KMS-11 (cell line): Measurements from ENCODE around the gene CTRB1.

ENCODE experiments used
- H2AFZ ChIP-seq: fragments of 200-600 bp; sonication (generic); 2 replicates; pipeline ENCODE4 v1.6.1; 2016; ENCODE audit warnings: antibody characterized with exemption, mixed run types, low read depth
- H3K27ac ChIP-seq: fragments of 200-600 bp; sonication (generic); 2 replicates; pipeline ENCODE4 v1.6.1; 2016; ENCODE audit warnings: mild to moderate bottlenecking, mixed run types
- H3K27me3 ChIP-seq: fragments of 200-600 bp; sonication (generic); 2 replicates; pipeline ENCODE4 v1.6.1; 2017; ENCODE audit warnings: mild to moderate bottlenecking, low read depth, mixed run types, moderate library complexity; ENCODE audit not compliant: insufficient read depth
- H3K36me3 ChIP-seq: fragments of 200-600 bp; sonication (generic); 2 replicates; pipeline ENCODE4 v1.6.1; 2017; ENCODE audit warnings: mild to moderate bottlenecking, mixed run types; ENCODE audit not compliant: insufficient read depth
- H3K4me1 ChIP-seq: fragments of 200-600 bp; sonication (generic); 2 replicates; pipeline ENCODE4 v1.6.1; 2016; ENCODE audit warnings: mild to moderate bottlenecking, low read depth, mixed run types; ENCODE audit not compliant: poor library complexity, severe bottlenecking
- H3K4me2 ChIP-seq: fragments of 200-600 bp; sonication (generic); 2 replicates; pipeline ENCODE4 v1.7.0; 2016; ENCODE audit warnings: mild to moderate bottlenecking, mixed run types
- H3K4me3 ChIP-seq: fragments of 200-600 bp; sonication (generic); IDR thresholded peaks from 2 replicates; pipeline ENCODE4 v1.6.1; 2017; ENCODE audit warnings: low read depth, low read length, mixed read lengths; ENCODE audit not compliant: insufficient read depth
- H3K79me2 ChIP-seq: fragments of 200-600 bp; sonication (generic); 2 replicates; pipeline ENCODE4 v1.6.1; 2016; ENCODE audit warnings: low read depth, mixed run types; ENCODE audit not compliant: insufficient read depth
- H3K9ac ChIP-seq: fragments of 200-600 bp; sonication (generic); 2 replicates; pipeline ENCODE4 v1.6.1; 2016; ENCODE audit warnings: mild to moderate bottlenecking, mixed run types
- H4K20me1 ChIP-seq: fragments of 200-600 bp; sonication (generic); 2 replicates; pipeline ENCODE4 v1.6.1; 2016; ENCODE audit warnings: mild to moderate bottlenecking, mixed run types; ENCODE audit not compliant: insufficient read depth
- CTCF ChIP-seq: fragments of 200-600 bp; sonication (generic); conservative IDR thresholded peaks from 2 replicates; pipeline ENCODE4 v1.6.1; 2017; ENCODE audit warnings: low read depth, mild to moderate bottlenecking, antibody characterized with exemption, low read length, moderate library complexity, mixed read lengths

Gene CTRB1

GRCh38 chr16:75230471-75231110, 11.8 kb downstream of the CTRB1 start:
- Histone ChIP-seq H3K27me3 (no peaks in the 10 kb centered on the region), H4K20me1 (no peaks in the 10 kb centered on the region), H3K4me3 (no peak overlapping the region), H3K27ac (no peak overlapping the region), H3K4me2 (no peak overlapping the region), H3K9ac (no peak overlapping the region), H3K4me1 (no peaks in the 10 kb centered on the region), H2AFZ (no peak overlapping the region), H3K36me3 (no peaks in the 10 kb centered on the region), H3K79me2 (no peaks in the 10 kb centered on the region)
- no peak for TF ChIP-seq CTCF

GRCh38 chr16:75231570-75231969, 12.8 kb downstream of the CTRB1 start:
- Histone ChIP-seq H3K27ac (no peak overlapping the region), H3K4me3 (no peak overlapping the region), H3K9ac (no peak overlapping the region), H3K79me2 (no peaks in the 10 kb centered on the region), H4K20me1 (no peaks in the 10 kb centered on the region), H3K36me3 (no peaks in the 10 kb centered on the region), H3K27me3 (no peaks in the 10 kb centered on the region), H3K4me1 (no peaks in the 10 kb centered on the region), H3K4me2 (no peak overlapping the region), H2AFZ (no peak overlapping the region)
- TF ChIP-seq CTCF = no peak

GRCh38 chr16:75233611-75233938, 14.8 kb downstream of the CTRB1 start:
- H3K79me2 ChIP-seq = no peaks in the 10 kb centered on the region
- H3K4me1 ChIP-seq = no peaks in the 10 kb centered on the region
- H3K4me3 ChIP-seq = no peak overlapping the region
- H4K20me1 ChIP-seq = no peaks in the 10 kb centered on the region
- no peak for TF ChIP-seq CTCF
- H2AFZ ChIP-seq = no peak overlapping the region
- H3K9ac ChIP-seq = no peak overlapping the region
- H3K27me3 ChIP-seq = no peaks in the 10 kb centered on the region
- no peak overlapping the region for H3K27ac ChIP-seq
- no peak overlapping the region for H3K4me2 ChIP-seq
- no peaks in the 10 kb centered on the region for H3K36me3 ChIP-seq

- Histone ChIP-seq H3K79me2 (no peaks in the 10 kb centered on the region), H3K27me3 (no peaks in the 10 kb centered on the region), H4K20me1 (no peaks in the 10 kb centered on the region), H3K9ac (no peak overlapping the region), H3K4me1 (no peaks in the 10 kb centered on the region), H3K36me3 (no peaks in the 10 kb centered on the region), H2AFZ (no peak overlapping the region), H3K4me2 (no peak overlapping the region), H3K4me3 (no peak overlapping the region), H3K27ac (no peak overlapping the region)
- no peak for TF ChIP-seq CTCF
These were observed 16.3 kb downstream of the CTRB1 start for GRCh38 chr16:75234856-75235696.
